Prostate gland (tissue), 2 donors: ENCODE measurements around the gene CYRIA. TPM values are rescaled to one million over a fixed set of nuclear protein-coding genes. Genes with fewer than 3 reads are reported as not detected.

Experiments used
- DNase-seq: peaks from one replicate; pipeline ENCODE4 v3.0.0-alpha.2; 2019; ENCODE audit warnings: low spot score
- H3K27ac ChIP-seq, 2 donors: fragments of 200-600 bp; sonication (generic); 2 replicates each; pipeline ENCODE4 v1.5.1; 2017 to 2019
- H3K27me3 ChIP-seq: fragments of 200-600 bp; sonication (generic); replicated peaks from 2 replicates; pipeline ENCODE4 v1.5.1; 2019; ENCODE audit not compliant: insufficient read depth
- H3K36me3 ChIP-seq, 2 donors: fragments of 200-600 bp; sonication (generic); 1 replicate in 1 of 2; 2 replicates in 1 of 2; pipeline versions ENCODE4 v1.5.1 to v1.8.1; 2017 to 2019
- H3K4me1 ChIP-seq: fragments of 200-600 bp; sonication (generic); replicated peaks from 2 replicates; pipeline ENCODE4 v1.5.1; 2019
- H3K4me3 ChIP-seq, 2 donors: fragments of 200-600 bp; sonication (generic); 2 replicates each; pipeline ENCODE4 v1.5.1; 2017 to 2019
- H3K9me3 ChIP-seq: fragments of 200-600 bp; sonication (generic); 2 replicates; pipeline ENCODE4 v1.5.1; 2017
- CTCF ChIP-seq, 4 experiments: fragments of 200-600 bp in 2 of 4; fragments of 450-650 bp in 2 of 4; sonication (generic) in 2 of 4; IDR thresholded peaks; 1 replicate in 3 of 4; 2 replicates in 1 of 4; pipeline ENCODE4 v1.5.1; 2016 to 2019; ENCODE audit warnings: antibody characterized with exemption in 4 of 4, mild to moderate bottlenecking in 2 of 4, moderate library complexity in 2 of 4
- POLR2A ChIP-seq: fragments of 450-650 bp; IDR thresholded peaks from one replicate; pipeline ENCODE4 v1.6.1; 2016; ENCODE audit warnings: antibody characterized with exemption, mild to moderate bottlenecking
- POLR2AphosphoS5 ChIP-seq: sonication (generic); formaldehyde crosslinking; IDR thresholded peaks from one replicate; pipeline ENCODE4 v1.6.1; 2017; ENCODE audit warnings: antibody characterized with exemption
- WGBS: methylation state at CpG from one replicate; pipeline ENCODE4 v1.1.5; 2018; 5-methylcytosine and 5-hydroxymethylcytosine counted together
- intact Hi-C: fragments of 100-400 bp; cut with DNase I; formaldehyde crosslinking; loops from one replicate; pipeline ENCODE4 v1.14.2; 2022
- total RNA-seq, 2 donors: library from RNA; depleted of rRNA; stranded (reverse); fragments of >200 nt; gene quantifications; one replicate each; pipeline ENCODE4 v1.1.0, GENCODE V29; 2016

CYRIA gene
- total RNA-seq, 2 donors from 2014 or later = 6.5 to 10.3 TPM

GRCh38 chr2:16625759-16626158 is 39.9 kb downstream of the CYRIA start:
- Histone ChIP-seq H3K27ac (peak overlapping the region in 1 of 2 donors; percentile 17), H3K9me3 (no peaks in the 10 kb centered on the region), H3K4me1 (no peaks in the 10 kb centered on the region), H3K4me3 (no peak overlapping the region), H3K27me3 (no peaks in the 10 kb centered on the region), H3K36me3 (no peaks in the 10 kb centered on the region)
- no peak for TF ChIP-seq CTCF (IDR thresholded peaks at IDR 0.05)
- TF ChIP-seq POLR2A = no peak
- TF ChIP-seq POLR2AphosphoS5 = no peak
- WGBS = 95% methylated on average over 2 of the region's 2 CpGs
- intact Hi-C loops = no loop called here
- DNase-seq = no peak

DNA sequence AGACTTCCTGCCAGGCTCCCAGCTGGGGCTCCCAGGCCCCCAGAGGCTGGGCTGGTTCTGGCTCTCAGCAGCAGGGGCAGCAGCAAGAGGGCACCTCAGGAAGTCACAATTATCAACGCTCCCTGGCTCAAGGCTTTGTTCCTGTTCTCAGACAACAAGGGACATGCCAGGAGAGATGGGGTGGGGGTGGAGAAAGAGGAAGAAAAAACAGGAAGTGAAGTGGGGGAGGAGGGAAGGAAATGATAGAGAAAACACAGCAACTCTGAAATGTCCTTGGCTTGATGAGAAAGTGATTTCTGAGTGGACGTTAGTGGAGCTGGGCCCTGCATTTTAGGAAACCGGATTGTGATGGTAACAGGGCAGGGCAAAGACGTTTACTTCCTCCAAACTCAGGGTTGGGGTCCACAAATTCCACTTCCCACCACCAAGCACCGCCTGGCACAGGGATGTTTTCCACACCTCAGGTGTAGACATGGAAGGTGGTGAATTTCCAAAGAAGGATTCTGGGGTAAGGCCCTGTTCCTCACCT is 40.4 kb downstream of the CYRIA start:
- 69% methylated on average over 5 of the region's 5 CpGs for WGBS
- DNase-seq = no peak
- no peak overlapping the region for H3K4me3 ChIP-seq
- H3K9me3 ChIP-seq = no peaks in the 10 kb centered on the region
- no peak overlapping the region for H3K27ac ChIP-seq
- intact Hi-C loops = no loop called here
- no peaks in the 10 kb centered on the region for H3K36me3 ChIP-seq
- H3K27me3 ChIP-seq = no peaks in the 10 kb centered on the region
- no peaks in the 10 kb centered on the region for H3K4me1 ChIP-seq
- no peak for TF ChIP-seq POLR2A
- TF ChIP-seq CTCF (IDR thresholded peaks at IDR 0.05) = no peak
- TF ChIP-seq POLR2AphosphoS5 = no peak

DNA sequence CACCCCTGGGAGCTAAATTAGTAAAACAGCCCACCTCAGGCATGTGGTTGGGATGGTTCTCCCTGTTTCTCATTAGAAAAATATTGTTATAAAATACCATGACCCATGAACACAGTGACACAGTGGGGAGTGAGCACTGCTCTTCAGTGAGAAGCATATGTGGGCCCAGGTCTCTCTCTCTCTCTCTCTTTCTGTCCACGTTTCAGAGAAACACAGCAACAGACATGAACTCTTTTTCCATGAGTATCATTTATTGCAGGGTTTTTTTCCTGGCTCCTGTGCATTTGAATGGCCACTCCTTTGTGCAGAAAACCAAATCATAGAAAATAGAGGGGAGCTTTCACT is 41.2 kb downstream of the CYRIA start:
- Histone ChIP-seq H3K4me1 (no peaks in the 10 kb centered on the region), H3K36me3 (no peaks in the 10 kb centered on the region), H3K27me3 (no peaks in the 10 kb centered on the region), H3K27ac (no peak overlapping the region), H3K9me3 (no peaks in the 10 kb centered on the region), H3K4me3 (no peak overlapping the region)
- intact Hi-C loops = no loop called here
- TF ChIP-seq POLR2AphosphoS5 (no peak), CTCF (IDR thresholded peaks at IDR 0.05) (no peak)
- no peak for DNase-seq
- 74% methylated on average over 1 of the region's 1 CpG for WGBS

DNA sequence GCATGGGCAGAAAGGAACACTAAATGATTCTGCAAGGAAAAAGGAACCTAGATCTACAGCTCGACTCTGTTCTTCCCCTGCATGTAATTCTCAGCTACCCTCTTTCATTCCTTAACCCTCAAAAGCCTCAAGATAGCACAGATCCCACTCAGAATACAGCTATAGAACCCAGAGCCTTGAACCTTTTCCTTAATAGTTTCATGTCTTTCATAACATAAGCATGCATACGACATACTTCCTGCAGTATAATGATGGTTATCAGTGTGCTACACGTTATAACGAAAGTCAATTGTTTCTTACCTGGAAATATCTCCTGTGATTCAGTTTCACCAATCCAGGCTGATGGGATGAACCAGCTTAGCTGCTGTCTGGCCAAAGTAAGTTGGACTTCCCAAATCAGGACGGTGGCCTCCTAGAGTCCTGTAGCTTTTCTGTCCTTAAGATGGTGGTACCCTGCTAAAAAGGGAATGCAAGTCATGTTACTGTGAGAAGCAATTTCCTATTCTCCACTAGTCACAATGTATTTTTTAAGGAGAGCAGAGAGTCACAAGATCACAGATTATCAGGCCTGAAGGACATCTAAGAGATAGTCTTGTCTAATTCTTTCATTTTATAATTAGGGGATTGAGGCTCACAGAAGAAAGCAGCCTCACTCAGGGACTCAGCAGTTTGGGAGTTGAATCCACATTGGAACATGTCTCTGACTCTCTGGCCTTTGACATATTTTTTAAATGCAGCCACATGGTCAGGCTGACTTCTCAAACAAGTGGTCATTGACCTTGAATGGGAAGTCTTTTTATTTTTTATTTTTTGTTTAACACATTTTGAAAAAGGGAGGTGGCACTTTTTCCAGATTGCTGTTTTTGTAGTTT is 41.8 kb downstream of the CYRIA start:
- Histone ChIP-seq H3K27ac (no peak overlapping the region), H3K4me3 (no peak overlapping the region), H3K4me1 (no peaks in the 10 kb centered on the region), H3K36me3 (no peaks in the 10 kb centered on the region), H3K27me3 (no peaks in the 10 kb centered on the region), H3K9me3 (no peaks in the 10 kb centered on the region)
- no peak for TF ChIP-seq POLR2A
- TF ChIP-seq POLR2AphosphoS5 = no peak
- 75% methylated on average over 5 of the region's 5 CpGs for WGBS
- no peak for DNase-seq
- intact Hi-C loops = no loop called here

DNA sequence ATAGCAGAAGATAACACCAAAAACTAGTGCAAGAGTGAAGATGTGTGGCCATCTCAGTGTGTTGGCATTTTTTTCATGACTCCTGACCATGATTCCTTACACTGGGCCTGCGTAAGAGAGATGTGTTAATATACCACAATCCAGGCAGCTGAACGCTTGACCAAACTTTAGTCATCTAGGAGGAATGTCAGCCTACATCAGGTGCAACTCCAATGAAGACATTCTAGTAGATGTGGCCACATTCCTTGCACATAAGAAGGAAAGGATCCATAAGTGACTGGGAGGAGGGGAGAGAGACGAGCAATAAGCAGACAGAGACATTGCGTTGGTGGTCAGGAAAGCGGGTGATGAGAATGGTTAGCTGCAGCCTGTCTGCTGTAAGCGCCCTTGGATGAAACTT is 42.6 kb downstream of the CYRIA start:
- Histone ChIP-seq H3K4me1 (peaks cover under 1% of the 10 kb centered on the region), H3K36me3 (no peaks in the 10 kb centered on the region), H3K4me3 (no peak overlapping the region), H3K9me3 (no peaks in the 10 kb centered on the region), H3K27ac (no peak overlapping the region), H3K27me3 (no peaks in the 10 kb centered on the region)
- TF ChIP-seq CTCF (IDR thresholded peaks at IDR 0.05) (no peak), POLR2A (no peak), POLR2AphosphoS5 (no peak)
- WGBS = 91% methylated on average over 6 of the region's 6 CpGs
- intact Hi-C loops = no loop called here
- no peak for DNase-seq
